Activated CD8-positive, alpha-beta memory T cell treated with anti-CD3 and anti-CD28 coated beads, Interleukin-2, amount 50 U/mL, for 24 hours (primary cell): ENCODE data around the gene C1orf159.
"Not testable (repeated sequence)": the region's sequence is repeated elsewhere in the genome, so short reads cannot be mapped to it uniquely, and the experiment has no call there.

Source experiments
- DNase-seq: peaks from one replicate; pipeline ENCODE4 v3.0.0-alpha.2; 2020; ENCODE audit errors: extremely low read depth

Gene C1orf159

GRCh38 chr1:1149416-1149815, 33.5 kb upstream of the C1orf159 start:
- no peak for DNase-seq

- DNase-seq: no peak
Measured at GRCh38 chr1:1148569-1148968, 32.7 kb upstream of the C1orf159 start.

GRCh38 chr1:1148061-1148460, 32.2 kb upstream of the C1orf159 start:
- DNase-seq: no peak

GRCh38 chr1:1146596-1146995, 30.7 kb upstream of the C1orf159 start:
- DNase-seq: no peak

- no peak for DNase-seq
Measured at GRCh38 chr1:1146026-1146425, 30.1 kb upstream of the C1orf159 start.

- no peak for DNase-seq
Measured at GRCh38 chr1:1145547-1145914, 29.6 kb upstream of the C1orf159 start.

GRCh38 chr1:1144843-1145546, 29.1 kb upstream of the C1orf159 start:
- DNase-seq: no peak

- DNase-seq: no peak
Measured at GRCh38 chr1:1144122-1144842, 28.4 kb upstream of the C1orf159 start.

GRCh38 chr1:1143636-1144035, 27.7 kb upstream of the C1orf159 start:
- no peak for DNase-seq

- no peak for DNase-seq
Measured at GRCh38 chr1:1142844-1143243, 27.0 kb upstream of the C1orf159 start.

GRCh38 chr1:1142352-1142751, 26.5 kb upstream of the C1orf159 start:
- not testable (repeated sequence) for DNase-seq

- no peak for DNase-seq
Measured at GRCh38 chr1:1141911-1142250, 26.0 kb upstream of the C1orf159 start.

- no peak for DNase-seq
Measured at GRCh38 chr1:1141244-1141910, 25.5 kb upstream of the C1orf159 start.

- DNase-seq: no peak
Measured at GRCh38 chr1:1140673-1141072, 24.8 kb upstream of the C1orf159 start.

- DNase-seq: peak; percentile 31
Measured at GRCh38 chr1:1137256-1138045, 21.6 kb upstream of the C1orf159 start.

GRCh38 chr1:1136547-1137230, 20.8 kb upstream of the C1orf159 start:
- DNase-seq: no peak

GRCh38 chr1:1135339-1136136, 19.6 kb upstream of the C1orf159 start:
- no peak for DNase-seq

- no peak for DNase-seq
Measured at GRCh38 chr1:1134300-1134970, 18.5 kb upstream of the C1orf159 start.

GRCh38 chr1:1132956-1133750, 17.3 kb upstream of the C1orf159 start:
- DNase-seq: no peak
